Activated naive CD4-positive, alpha-beta T cell treated with Interleukin-2 at 50 U/mL for 16 hours (primary cell): ENCODE results near the gene ANKS1B.
"Not testable (repeated sequence)": the region's sequence is repeated elsewhere in the genome, so short reads cannot be mapped to it uniquely, and the experiment has no call there.

Experiments used
- DNase-seq: peaks from one replicate; pipeline ENCODE4 v3.0.0-alpha.2; 2020

ANKS1B gene

DNA sequence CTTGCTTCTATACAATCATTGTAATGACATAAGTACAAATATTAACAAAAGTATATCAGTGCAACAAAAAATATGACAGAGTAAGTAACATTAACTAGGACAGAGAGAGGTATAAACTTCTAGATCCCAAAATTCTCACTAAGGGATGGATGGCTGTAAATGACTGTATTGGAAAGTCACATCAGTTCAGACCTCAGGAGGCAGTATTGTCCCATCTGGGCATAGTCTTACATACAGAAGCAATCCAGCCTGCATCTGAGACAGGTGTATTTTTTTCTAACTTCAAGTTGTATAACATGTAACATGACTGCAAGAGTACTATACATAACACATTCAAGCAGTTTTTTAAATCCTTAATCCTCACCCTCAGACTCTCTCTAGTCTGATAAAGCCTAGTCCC is 238.2 kb downstream of the ANKS1B start:
- no peak for DNase-seq

DNA sequence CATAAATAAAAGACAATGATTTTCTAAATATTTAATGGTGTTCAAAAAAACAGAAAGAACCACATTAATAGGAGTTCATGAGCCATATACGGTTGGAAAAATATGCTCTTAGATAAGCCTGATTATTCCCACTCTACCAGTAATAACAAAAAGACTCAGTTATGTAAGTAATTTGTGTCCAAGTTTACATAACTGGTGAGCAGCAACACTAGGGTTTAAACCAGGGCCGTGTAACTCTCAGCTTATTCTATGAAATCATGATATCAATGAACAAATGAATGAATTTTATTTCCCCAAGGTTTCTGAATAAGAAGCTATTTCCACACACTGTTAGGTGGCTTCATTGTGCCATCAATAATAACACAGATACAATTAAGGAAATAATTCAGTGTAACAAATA is 238.8 kb downstream of the ANKS1B start:
- no peak for DNase-seq

DNA sequence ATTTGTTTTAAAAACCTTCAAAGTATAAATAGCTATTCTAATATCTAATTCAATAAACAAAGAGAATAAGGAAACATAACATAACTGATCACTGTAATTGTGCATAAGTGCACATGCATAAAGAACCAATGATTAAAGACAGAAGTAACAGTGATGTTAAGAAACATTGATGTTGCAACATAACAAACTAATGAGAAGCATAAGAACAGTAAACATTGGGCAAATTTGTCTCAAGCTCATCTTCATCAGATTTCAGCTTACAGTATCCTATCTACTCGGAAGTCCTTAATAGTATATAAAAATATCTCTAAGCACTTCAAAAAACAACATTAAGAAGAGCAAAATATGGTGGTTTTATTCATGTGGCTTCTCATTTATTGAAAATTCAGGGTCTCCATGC is 239.6 kb downstream of the ANKS1B start:
- DNase-seq, result no peak

DNA sequence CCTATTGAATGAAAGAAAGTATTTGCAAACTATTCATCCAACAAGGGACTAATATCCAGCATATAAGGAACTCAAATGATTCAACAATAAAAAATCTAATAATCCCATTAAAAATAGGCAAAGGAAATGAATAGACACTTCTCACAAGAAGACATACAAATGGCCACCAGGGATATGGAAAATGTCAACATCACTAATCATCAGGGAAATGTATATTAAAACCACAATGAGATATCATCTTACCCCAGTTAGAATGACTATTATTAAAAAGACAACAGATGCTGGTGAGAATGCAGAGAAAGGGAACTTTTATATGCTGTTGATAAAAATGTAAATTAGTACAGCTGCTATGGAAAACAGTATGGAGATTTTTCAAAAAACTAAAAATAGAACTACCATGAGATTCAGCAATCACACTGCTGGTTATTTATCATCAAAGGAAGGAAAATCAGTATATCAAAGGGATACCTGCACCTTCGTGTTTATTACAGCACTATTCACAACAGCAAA is 247.9 kb downstream of the ANKS1B start:
- no peak for DNase-seq

DNA sequence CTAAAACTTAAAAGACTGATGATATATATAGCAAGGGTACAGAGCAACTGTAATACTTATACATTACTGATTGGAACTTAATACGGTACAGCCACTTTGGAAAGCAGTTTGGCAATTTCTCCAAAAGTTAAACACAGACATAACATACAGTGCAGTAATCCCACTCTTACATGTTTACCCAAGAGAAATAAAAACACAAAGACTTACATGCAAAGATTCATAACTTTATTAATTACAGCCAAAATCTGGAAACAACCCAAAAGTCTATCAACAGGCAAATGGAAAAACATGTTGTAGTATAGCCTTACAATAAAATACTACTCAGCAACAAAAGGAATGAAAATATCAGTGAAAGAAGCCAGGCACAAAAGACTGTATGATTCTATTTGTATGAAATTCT is 252.6 kb downstream of the ANKS1B start:
- no peak for DNase-seq

DNA sequence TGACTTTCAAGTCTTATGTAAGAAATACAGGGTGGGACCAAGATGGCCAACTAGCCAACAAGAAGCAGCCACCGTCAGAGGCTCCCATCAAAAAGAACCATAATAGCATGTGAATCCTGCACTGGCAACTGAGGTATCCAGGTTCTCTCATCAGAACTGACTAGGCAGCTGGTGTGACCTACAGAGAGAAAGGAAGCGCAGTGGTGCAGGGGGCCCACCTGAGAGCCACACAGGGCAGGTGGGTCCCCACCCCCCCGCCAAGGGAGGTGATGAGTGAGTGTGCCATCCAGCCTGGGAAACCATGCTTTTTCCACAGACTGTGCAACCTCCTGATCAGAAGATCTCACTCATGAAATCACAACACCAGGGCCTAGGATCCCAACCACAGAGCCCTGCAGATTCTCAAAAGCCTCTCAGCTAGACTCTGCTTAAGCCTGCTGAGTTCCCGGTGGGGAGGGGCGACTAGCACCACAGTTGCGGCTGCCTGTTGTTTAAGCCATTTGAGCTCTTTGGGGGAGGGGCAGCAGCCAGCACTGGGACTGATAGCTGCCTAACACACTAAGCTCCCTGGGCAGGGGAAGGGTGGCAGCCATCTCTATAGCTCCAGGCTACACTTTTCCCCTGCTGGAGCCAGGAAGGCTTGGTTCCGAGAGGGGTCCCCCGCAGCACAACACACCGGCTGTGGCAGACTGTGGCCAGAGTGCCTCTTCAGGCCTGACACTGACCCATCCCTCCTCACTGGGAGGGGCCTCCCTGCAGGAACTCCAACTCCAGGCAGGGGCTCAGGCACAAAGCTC is 261.8 kb downstream of the ANKS1B start:
- DNase-seq, result no peak

DNA sequence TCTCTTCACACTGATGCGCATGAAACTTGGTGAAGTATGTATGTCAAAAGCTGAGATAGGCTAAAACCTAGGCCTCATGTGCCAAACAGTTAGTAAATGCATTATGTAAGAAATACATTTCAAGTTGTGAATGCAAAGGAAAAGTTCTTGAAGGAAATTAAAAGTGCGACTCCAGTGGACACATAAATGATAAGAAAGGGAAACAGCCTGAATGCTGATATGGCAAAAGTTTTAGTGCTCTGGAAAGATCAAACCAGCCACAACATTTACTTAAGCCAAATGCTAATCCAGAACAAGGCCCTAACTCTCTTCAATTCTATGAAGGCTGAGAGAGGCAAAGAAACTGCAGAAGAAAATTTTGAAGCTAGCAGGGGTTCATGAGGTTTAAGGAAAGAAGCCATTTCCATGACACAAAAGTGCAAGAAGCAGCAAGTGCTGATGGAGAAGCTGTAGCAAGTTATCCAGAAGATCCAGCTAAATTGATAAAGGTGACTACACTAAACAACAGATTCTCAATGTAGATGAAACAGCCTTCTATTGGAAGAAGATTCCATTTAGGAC is 262.9 kb downstream of the ANKS1B start:
- no peak for DNase-seq

DNA sequence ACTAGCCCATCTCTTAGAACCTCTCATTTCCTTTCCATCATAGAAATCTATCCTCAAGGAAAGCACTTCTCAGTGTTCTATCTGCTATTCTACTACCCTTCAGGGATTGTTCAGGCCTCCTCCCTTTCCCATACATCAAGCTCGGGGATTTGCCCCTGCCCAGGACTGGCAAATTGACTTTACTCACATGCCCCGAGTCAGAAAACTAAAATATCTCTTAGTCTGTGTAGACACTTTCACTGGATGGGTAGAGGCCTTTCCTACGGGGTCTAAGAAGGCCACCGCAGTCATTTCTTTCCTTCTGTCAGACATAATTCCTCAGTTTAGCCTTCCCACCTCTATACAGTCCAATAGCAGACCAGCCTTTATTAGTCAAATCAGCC is 264.7 kb downstream of the ANKS1B start:
- DNase-seq, result not testable (repeated sequence)

DNA sequence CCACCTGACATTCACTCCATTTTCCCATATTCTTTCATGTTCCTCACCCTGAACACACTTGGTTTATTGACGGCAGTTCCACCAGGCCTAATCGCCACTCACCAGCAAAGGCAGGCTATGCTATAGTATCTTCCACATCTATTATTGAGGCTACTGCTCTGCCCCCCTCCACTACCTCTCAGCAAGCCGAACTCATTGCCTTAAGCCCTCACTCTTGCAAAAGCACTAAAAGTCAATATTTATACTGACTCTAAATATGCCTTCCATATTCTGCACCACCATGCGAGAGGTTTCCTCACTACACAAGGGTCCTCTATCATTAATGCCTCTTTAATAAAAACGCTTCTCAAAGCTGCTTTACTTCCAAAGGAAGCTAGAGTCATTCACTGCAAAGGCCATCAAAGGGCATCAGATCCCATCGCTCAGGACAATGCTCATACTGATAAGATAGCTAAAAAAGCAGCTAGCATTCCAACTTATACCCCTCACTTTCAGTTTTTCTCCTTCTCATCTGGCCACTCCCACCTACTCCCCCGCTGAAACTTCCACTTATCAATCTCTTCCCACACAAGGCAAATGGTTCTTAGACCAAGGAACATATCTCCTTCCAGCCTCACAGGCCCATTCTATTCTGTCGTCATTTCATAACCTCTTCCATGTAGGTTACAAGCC is 265.2 kb downstream of the ANKS1B start:
- DNase-seq, result not testable (repeated sequence)

DNA sequence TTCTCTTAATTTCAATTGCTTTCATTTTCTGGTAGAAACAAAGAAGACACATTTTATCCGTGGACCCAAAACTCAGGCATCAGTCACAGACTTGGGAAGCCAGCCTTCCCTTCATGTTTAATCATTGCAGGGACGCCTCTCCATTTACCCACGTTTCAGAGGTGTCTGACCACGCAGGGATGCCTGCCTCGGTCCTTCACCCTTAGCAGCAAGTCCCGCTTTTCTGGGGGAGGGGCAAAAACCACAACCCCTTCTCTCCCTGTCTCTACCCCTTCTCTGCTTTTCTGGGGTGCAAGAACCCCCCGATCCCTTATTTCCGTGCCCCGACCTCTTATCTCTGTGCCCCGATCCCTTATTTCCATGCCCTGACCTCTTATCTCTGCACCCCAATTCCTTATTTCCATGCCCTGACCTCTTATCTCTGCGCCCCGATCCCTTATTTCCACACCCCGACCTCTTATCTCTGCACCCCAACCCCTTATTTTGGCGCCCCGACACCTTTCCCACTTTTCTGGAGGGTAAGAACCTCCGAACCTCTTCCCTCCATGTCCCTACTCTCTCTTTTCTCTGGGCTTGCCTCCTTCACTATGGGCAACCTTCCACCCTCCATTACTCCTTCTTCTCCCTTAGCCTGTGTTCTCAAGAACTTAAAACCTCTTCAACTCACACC is 268.8 kb downstream of the ANKS1B start:
- not testable (repeated sequence) for DNase-seq

DNA sequence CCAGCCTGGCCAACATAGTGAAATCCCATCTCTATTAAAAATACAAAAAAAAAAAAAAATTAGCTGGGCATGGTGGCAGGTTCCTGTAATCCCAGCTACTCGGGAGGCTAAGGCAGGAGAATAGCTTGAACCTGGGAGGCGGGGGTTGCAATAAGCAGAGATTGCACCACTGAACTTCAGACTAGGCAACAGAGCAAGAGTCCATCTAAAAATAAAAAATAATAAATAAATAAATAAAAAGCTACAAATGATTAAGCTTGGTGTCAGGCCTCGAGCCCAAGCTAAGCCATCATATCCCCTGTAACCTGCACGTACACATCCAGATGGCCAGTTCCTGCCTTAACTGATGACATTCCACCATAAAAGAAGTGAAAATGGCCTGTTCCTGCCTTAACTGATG is 269.8 kb downstream of the ANKS1B start:
- not testable (repeated sequence) for DNase-seq

DNA sequence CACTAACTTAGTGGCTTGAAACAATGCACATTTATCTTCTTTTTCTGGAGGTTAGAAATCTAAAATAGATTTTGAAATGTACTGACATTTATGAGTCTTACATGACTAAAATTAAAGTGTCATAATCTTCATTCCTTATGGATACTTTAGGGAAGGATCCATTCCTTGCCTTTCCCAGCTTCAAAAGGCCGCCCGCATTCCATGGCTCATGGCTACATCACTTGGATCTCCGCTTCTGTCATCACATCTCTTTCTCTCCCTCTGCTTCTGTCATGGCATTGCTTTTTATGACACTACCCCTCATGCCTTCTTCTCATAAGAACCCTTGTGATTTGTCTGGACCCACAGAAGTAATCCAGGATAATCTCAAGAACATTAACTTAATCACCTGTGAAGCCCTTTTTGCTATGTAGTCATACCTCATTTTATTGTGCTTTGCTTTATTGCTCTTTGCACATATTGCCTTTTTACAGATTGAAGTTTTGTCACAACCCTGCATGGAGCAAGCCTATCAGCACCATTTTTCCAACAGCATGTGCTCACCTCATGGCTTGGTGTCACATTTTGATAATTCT is 270.7 kb downstream of the ANKS1B start:
- DNase-seq, result no peak

DNA sequence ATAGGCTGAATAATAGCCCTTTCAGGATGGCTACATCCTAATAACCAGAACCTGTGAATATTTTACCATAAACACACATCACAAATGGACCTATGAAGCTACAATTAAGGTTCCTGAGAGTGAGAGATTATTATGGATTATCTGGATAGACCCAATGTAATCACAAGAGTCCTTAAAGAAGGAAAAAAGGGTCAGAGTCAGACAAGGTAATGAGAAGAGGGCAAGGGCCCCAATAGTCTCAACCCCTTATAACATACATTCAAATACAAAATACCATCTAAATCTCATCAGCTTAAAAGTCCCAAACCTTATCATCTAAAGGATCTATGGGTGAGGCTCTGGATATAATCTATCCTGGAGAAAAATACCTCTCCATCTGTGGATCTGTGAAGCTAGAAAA is 272.5 kb downstream of the ANKS1B start:
- no peak for DNase-seq

DNA sequence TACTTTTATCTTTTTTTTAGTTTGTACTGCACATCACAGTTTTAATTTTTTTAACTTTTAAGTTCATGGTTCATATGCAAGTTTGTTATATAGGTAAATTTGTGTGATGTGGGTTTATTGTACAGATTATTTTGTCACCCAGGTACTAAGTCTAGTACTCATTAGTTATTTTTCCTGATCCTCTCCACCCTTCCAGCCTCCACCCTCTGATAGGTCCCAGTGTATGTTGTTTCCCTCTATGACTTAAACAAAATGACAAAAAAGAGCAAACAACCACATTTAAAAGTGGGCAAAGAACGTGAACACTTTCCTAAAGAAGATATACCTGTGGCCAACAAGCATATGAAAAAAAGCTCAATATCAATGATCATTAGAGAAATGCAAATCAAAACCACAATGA is 273.5 kb downstream of the ANKS1B start:
- DNase-seq, result no peak

DNA sequence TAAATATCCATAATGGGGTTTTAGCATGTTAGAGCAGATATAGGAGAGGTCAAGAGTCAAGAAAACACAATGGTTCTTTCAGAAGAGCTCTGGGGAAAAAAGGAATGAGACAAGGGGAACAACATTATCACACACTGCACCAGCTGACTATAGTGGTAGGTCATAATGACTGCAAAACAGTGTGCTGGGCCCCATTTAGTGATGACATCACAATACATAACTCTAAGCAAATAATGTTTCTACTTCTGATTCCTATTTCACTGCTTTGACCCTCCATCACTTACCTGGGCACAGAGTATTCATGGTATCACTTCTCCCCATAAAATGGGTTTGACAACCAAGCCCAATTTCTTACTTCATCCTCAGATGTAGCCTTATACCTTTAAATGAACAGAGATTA is 275.1 kb downstream of the ANKS1B start:
- DNase-seq, result no peak

DNA sequence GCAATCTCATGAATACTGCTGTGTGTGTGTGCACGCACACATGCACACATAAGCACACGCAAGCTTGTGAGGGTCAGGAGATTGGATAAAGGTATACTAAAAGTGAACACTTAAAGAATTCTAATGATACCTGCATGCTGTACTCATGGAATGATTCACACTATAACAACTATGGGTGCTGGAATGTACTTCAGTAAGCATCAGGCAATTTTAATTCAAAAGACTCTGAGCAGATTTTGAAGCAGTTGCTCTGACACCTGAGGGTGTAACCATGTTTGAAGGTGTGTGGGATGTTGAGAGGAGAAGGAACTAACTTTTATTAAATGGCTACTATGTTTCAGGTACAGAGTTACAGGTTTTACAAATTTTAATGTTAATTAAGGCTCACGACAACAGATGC is 275.6 kb downstream of the ANKS1B start:
- DNase-seq, result no peak

DNA sequence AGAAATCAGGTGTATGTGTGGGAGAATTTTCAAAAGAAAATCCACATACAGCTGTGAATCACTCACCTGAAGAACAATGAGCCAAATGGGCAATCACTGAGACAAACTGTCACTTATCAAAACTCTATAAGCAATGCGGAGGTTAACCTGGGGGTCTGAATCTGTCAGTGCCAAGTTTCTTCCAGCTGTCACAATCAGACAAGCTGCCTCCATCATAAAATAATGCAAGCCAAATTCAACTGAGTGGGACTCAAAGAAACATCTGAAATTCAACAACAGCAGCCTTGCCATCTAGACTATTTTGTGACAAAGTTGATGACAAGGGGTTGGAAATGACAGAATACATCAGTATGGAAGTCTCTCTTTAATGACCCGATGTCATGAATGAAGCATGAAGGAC is 276.9 kb downstream of the ANKS1B start:
- no peak for DNase-seq

DNA sequence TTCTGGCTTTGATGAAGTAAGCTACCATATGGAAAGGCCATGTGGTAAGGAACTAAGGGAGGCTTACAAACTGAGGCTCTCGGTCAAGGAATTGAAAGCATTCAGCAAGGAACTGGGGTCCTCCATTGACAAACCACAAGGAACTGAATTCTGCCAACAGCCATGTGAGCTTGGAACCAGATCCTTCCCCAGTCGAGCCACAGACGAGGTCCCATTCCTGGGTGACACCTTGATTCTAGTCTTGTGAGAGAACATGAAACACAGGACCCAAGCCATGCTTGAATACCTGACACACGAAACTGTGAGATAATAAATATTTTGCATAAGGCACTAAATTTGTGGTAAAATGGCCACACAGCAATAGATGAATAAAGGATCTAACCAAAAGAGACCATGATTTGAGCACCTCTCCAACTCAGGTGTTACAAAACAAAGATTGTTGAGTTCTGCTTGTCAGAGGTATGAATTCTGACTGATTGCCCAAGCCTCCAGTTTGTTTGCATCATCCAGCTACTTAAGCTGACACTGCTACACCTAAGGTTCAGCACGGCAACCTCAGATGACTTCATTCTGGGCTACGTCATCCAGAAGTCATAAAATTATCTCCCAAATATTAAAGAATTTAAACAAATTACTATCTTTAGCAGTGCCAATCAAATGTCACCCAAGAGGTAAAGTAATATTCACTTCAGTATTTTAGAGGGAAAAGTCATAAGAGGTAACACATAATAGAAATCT is 277.8 kb downstream of the ANKS1B start:
- no peak for DNase-seq

DNA sequence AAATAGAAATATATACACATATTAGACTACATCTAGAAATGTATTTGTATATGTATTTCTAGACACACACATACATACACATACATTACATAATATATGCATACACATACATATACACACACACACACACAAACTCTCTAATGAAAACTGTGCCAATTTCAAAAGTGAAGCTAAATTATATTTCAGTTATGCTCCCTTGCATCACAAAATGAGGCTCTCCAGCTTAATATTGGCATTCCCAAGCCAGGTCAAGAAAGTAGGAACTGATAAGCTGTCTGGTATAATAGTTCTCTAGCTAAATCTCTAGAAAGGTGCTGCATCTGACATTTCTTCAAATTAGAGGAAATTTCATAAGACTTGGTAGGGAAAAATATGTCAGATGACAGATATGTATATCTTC is 280.3 kb downstream of the ANKS1B start:
- no peak for DNase-seq

DNA sequence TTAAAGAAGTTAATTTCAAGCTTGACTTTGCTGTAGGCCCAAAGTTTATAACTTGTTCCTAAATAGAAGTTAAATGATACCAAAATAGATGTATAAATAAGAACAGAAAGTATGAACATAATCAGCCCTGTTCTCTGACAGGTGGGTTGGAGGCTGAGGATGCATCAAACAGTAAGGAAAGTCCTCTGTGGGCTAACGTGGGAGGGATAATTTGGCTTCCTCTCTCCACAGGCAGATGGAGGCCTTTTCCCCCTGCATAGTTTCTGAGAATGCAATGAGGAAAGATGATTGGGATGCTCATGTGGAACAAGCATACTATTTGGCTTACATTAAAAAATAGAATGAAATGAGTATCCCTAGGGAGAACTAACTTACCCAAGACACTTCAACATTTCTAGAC is 280.7 kb downstream of the ANKS1B start:
- no peak for DNase-seq

DNA sequence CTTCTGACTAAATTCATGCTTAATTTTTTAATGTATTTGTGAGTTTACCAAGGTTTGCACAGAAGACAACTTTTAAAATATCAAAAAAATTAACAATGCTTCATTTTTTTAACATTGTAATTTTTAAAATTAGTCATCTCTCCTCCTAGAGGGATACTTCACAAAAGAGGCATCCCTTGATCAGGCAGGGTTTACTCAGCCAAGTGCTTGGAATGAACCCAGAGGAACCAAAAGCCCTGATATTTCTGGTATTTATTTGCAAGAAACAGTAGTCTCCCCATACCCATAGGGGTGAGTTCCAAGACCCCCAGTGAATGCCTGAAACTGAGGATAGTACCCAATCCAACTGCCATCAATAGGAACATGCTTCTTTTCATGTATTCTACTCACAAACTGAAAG is 284.7 kb downstream of the ANKS1B start:
- DNase-seq, result no peak

DNA sequence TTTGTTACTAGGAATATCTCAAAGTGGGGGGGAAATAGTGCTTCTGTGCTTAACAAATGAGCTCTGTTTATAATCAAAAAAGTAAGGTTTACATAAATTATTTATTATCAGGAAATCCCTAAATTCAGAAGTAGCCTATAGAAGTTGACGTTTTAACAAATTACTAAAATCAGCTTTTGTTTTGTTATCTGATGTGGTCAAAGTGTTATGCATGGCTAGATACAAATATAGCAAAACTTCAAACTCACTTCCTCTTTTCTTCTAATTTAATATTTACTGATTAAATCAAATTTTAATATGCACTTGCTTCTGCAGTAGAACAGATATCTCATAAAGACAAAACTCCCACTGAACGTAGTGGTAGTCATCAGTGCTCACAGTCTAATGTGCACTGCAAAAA is 289.7 kb downstream of the ANKS1B start:
- DNase-seq, result no peak

DNA sequence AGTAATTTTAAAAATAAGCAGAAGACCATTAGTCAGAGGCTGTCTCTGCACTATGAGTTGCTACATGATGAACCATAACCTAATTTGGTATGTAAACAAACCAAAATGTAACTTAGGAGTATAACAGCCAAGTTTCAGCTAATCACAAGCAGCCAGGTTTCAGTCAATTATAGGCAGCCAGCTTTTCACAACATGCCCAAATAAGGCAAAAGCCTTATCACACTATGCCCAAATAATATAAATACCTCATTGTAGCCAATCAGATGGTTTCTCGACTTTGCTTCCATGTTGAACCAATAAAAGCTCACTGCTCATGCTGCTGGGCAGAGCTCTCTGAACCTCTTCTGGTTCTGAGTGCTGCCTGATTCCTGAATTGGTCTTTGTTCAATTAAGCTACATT is 298.6 kb downstream of the ANKS1B start:
- DNase-seq, result no peak
